Esophagus muscularis mucosa (tissue), 4 donors: ENCODE results near the gene NPEPL1. TPM values are rescaled to one million over a fixed set of nuclear protein-coding genes. Genes with fewer than 3 reads are reported as not detected.

Source experiments
- DNase-seq: peaks from one replicate; pipeline ENCODE4 v3.0.0-alpha.2; 2017; ENCODE audit errors: extremely low spot score
- H3K27ac ChIP-seq, 4 donors: fragments of 200-600 bp; sonication (generic); replicated peaks in 1 of 4; 1 replicate in 3 of 4; 2 replicates in 1 of 4; pipeline ENCODE4 v1.5.1; 2016 to 2019; ENCODE audit warnings: mild to moderate bottlenecking in 1 of 4
- H3K27me3 ChIP-seq, 4 donors: fragments of 200-600 bp; sonication (generic); one replicate each; pipeline versions ENCODE4 v1.5.1 to v1.6.0; 2016 to 2019
- H3K36me3 ChIP-seq, 4 donors: fragments of 200-600 bp; sonication (generic); one replicate each; pipeline ENCODE4 v1.5.1; 2016 to 2019
- H3K4me1 ChIP-seq, 4 donors: fragments of 200-600 bp; sonication (generic); one replicate each; pipeline ENCODE4 v1.5.1; 2016 to 2019
- H3K4me3 ChIP-seq, 4 donors: fragments of 200-600 bp; sonication (generic); 1 replicate in 2 of 4; 2 replicates in 2 of 4; pipeline ENCODE4 v1.5.1; 2016 to 2019; ENCODE audit warnings: mild to moderate bottlenecking in 4 of 4, moderate library complexity in 1 of 4
- H3K9me3 ChIP-seq, 4 donors: fragments of 200-600 bp; sonication (generic); 1 replicate in 3 of 4; 2 replicates in 1 of 4; pipeline ENCODE4 v1.5.1; 2016 to 2019
- CTCF ChIP-seq, 3 experiments: fragments of 200-600 bp in 2 of 3; fragments of 450-650 bp in 1 of 3; sonication (generic) in 2 of 3; IDR thresholded peaks; one replicate each; pipeline ENCODE4 v1.5.1; 2017 to 2019; ENCODE audit warnings: antibody characterized with exemption in 3 of 3, mild to moderate bottlenecking in 2 of 3, moderate library complexity in 1 of 3
- EP300 ChIP-seq: sonication (generic); formaldehyde crosslinking; IDR thresholded peaks from one replicate; pipeline ENCODE4 v1.6.1; 2017; ENCODE audit warnings: antibody characterized with exemption
- POLR2A ChIP-seq: fragments of 450-650 bp; IDR thresholded peaks from one replicate; pipeline ENCODE4 v1.6.1; 2017; ENCODE audit warnings: antibody characterized with exemption, moderate library complexity, mild to moderate bottlenecking, low read depth
- POLR2AphosphoS5 ChIP-seq, 2 donors: sonication (generic); formaldehyde crosslinking; IDR thresholded peaks; one replicate each; pipeline ENCODE4 v1.6.1; 2017; ENCODE audit warnings: antibody characterized with exemption in 2 of 2
- WGBS: methylation state at CpG from one replicate; pipeline ENCODE4 v1.1.5; 2018; 5-methylcytosine and 5-hydroxymethylcytosine counted together
- intact Hi-C: fragments of 100-400 bp; cut with DNase I; formaldehyde crosslinking; loops from one replicate; pipeline ENCODE4 v1.15.1; 2023
- total RNA-seq, 4 donors: library from RNA; depleted of rRNA; stranded (reverse); fragments of >200 nt; gene quantifications; one replicate each; pipeline versions ENCODE4 v1.1.0 to v1.2.1, GENCODE V29; 2016

NPEPL1 gene
- total RNA-seq, 4 donors from 2014 or later: 29.0 to 59.0 (median 50.5) TPM

GRCh38 chr20:58762120-58762519 is 69.5 kb downstream of the NPEPL1 start:
- Histone ChIP-seq H3K36me3 (no peaks in the 10 kb centered on the region), H3K4me1 (no peaks in the 10 kb centered on the region), H3K9me3 (peaks cover 0 to 4% (median 0%) of the 10 kb centered on the region in 4 donors), H3K27me3 (peaks cover 0 to 16% (median 0%) of the 10 kb centered on the region in 4 donors), H3K4me3 (no peak overlapping the region), H3K27ac (no peak overlapping the region)
- intact Hi-C loops: no loop called here
- DNase-seq: no peak
- TF ChIP-seq POLR2AphosphoS5 (IDR thresholded peaks at IDR 0.05): no peak
- no peak for TF ChIP-seq CTCF (IDR thresholded peaks at IDR 0.05)
- no peak for TF ChIP-seq POLR2A
- TF ChIP-seq EP300: no peak
- WGBS: 73% methylated on average over 4 of the region's 4 CpGs

- no peaks in the 10 kb centered on the region for H3K36me3 ChIP-seq
- H3K27ac ChIP-seq: no peak overlapping the region
- peaks cover 0 to 16% (median 0%) of the 10 kb centered on the region in 4 donors for H3K27me3 ChIP-seq
- 92% methylated on average over 7 of the region's 7 CpGs for WGBS
- no peak overlapping the region for H3K4me3 ChIP-seq
- H3K4me1 ChIP-seq: no peaks in the 10 kb centered on the region
- intact Hi-C loops: no loop called here
- no peak for DNase-seq
- peaks cover 0 to 4% (median 0%) of the 10 kb centered on the region in 4 donors for H3K9me3 ChIP-seq
- no peak for TF ChIP-seq POLR2AphosphoS5 (IDR thresholded peaks at IDR 0.05)
- no peak for TF ChIP-seq EP300
- TF ChIP-seq CTCF (IDR thresholded peaks at IDR 0.05): no peak
- TF ChIP-seq POLR2A: no peak
These were observed 70.5 kb downstream of the NPEPL1 start for GRCh38 chr20:58763076-58763475.

Other genes starting within 250 kb of the NPEPL1 start
- gene APCDD1L, start 177.4 kb upstream of the NPEPL1 start, total RNA-seq: 1 to 10 TPM in 2 of 4 donors, under 1 TPM in 2; 0.33 to 1.7 (median 1.1) TPM
- 10 to 100 TPM; 36.6 to 57.7 (median 43.5) TPM for gene STX16, start 41.5 kb upstream of the NPEPL1 start, total RNA-seq
- gene GNAS-AS1, start 158.1 kb downstream of the NPEPL1 start, total RNA-seq: under 1 TPM in 3 of 4 donors, not detected in 1; 0.13 to 0.42 (median 0.23) TPM
- gene GNAS, start 159.9 kb downstream of the NPEPL1 start, total RNA-seq: 100 to 1,000 TPM; 679 to 875 (median 782) TPM